Activated CD4-positive, alpha-beta T cell treated with anti-CD3 and anti-CD28 coated beads, Interleukin-2, Interleukin-4, amounts not matched to agents 100 ng/mL and 50 ng/mL, durations not matched to agents 16 hours and 8 hours (primary cell): Measurements from ENCODE around the gene PPARD.

Experiments used
- DNase-seq: peaks from one replicate; pipeline ENCODE4 v3.0.0-alpha.2; 2020; ENCODE audit warnings: low spot score

The PPARD gene

DNA sequence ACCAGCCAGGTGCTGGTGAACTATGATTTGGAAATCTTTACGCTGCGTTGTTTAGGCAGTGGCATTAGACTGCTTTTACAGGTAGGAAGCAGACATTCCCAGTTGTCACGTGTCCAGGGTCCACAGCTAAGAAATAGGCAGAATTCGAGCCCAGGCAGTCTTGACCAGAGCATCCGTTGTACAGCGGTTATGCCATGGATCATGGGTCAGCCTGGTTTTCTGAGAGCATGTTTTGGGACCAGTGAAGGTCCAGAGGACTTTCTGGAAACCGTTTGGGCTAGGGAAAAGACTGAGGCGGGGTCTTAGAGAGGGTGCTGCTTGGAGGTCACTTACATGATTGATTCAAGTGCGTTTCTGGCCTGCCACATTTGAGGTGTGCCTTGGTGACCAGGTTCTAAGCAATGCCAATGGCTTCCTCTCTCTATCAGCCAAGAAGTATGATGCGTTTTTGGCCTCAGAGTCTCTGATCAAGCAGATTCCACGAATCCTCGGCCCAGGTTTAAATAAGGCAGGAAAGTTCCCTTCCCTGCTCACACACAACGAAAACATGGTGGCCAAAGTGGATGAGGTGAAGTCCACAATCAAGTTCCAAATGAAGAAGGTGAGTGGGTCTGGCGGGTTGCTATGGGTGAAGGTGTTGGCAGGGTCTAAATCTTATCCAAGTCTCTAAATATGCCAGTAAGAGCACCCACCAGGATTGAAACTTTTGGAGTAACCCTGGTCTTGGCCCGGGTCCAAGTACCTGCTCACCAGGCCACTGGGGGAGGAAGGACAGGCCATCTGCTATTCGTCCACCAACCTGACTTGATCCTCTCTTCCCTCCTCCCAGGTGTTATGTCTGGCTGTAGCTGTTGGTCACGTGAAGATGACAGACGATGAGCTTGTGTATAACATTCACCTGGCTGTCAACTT, 127.6 kb downstream of the PPARD start:
- peak; percentile 44 for DNase-seq

DNA sequence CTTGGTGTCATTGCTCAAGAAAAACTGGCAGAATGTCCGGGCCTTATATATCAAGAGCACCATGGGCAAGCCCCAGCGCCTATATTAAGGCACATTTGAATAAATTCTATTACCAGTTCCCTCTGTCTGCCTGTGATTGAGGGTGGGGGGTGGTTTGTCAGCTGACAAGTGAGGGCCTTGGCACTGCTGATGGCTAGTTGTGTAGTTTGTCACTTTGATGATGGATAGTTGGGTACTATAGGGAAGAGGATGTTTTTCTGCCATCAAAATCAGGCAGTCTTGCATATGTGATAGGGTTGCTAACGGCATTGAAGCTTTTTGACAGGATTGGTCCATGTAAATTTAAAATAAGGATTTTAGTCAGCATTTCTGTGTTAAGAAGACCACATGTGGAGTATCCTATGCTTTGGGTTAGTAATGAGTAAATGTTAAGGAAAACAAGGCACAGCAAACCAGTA, 128.3 kb downstream of the PPARD start:
- no peak for DNase-seq

DNA sequence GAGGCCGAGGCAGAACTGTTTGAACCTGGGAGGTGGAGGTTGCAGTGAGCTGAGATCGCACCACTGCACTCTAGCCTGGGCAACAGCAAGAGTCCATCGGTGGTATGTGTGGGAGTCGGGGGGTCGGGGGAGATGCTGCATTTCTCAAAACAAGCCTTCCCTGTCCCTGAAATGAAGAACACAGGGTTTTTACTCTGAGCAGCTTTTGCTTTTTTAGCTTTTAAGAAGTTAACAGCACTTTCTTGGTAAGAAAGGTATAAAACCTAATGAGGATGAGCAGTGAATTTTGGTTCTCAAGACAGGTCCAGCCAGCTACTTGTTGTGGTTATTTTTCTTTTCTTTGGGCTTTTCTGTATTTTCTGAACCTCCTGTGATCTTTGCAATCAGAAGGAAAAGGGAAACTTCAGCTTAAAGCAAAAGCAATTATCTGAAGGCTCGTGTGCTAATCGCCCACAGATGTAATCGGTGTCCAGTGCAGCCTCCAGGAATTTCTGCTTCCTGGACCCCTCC, 129.5 kb downstream of the PPARD start:
- DNase-seq, result no peak

DNA sequence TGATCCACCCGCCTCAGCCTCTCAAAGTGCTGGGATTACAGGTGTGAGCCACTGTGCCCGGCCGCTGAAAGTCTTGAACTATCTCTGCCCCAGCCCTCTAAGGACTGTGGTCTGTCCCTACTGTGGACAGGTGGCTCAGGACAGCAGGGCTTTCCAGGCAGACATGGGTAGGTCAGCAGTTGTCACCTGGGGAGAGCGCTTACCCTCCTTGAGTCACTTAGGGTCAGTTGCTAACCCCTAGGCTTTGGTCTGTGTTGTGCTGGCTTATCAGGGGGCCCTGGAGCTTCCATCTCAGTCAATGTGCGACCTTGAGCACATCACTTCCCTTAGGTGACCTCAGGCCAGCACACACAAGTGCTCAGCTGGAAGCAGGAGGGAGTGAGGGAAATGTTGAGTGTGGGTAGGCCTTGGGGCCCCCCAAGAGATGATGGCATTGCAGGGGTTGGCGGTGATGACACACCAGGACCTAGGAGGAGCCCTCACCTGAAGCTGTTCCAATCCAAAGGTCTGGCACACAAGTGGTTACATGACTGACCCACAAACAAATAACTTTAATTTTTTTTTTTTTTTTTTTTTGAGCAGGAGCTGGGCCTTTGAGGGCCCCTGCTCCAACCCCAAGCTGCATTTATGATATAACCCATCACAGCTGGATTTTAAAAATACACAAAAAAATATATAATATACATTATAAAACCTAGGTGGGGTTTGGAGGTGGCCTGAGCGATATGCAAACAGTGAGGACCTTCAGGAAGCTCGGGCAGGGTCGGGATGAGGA, 130.9 kb downstream of the PPARD start:
- no peak for DNase-seq

DNA sequence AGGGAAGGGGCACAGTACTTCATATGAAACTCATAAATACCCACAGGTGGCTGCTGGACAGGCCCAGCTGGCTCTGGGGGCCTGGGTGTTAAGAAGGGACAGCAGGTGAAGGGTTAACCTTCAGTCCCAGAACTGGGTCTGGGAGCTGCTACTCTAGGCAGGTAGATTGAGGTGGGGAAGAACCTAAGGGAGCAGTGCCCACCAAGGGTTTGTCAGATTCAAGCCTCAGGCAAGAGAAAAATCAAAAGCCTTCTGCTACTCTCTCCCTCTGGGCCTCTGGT, 131.4 kb downstream of the PPARD start:
- no peak for DNase-seq

DNA sequence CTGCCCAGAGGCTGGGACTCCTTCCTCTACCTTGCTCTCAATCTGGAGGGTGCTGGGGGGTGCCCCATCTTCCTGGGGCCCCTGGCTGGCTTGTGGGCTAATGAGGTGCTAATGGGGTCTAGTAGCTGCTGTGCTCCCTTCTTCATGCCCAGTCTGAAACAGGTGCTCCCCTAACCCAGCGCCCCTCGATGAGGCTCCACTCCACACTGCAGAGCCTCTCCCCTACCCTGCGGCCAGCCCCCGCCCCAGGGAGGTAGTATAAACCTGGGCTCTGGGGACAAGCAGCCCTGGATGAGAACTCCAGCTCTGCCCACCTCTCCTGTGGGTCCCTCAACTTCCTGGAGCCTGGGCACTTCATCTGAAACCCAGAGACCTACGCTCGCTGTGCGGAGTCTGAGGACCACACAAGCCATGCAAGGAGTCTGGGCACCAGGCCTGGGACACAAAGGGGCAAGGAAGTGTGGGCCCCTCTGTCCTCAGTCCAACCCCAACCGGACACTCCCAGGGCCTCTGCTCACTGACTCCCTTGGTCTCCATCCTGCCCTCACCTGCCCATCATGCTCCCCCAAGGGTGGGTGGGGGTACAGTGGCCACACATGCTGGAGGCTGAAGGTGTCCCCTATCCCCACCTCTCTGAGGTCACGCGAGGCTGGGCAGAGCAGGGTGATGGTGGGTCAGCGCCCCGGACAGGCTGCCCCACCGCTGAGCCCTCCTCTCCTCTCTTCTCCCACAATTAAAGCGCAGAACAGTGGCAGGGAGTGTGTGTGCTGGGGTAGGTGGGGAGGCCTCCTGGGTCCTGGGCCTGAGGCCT, 132.0 kb downstream of the PPARD start:
- DNase-seq, result no peak

DNA sequence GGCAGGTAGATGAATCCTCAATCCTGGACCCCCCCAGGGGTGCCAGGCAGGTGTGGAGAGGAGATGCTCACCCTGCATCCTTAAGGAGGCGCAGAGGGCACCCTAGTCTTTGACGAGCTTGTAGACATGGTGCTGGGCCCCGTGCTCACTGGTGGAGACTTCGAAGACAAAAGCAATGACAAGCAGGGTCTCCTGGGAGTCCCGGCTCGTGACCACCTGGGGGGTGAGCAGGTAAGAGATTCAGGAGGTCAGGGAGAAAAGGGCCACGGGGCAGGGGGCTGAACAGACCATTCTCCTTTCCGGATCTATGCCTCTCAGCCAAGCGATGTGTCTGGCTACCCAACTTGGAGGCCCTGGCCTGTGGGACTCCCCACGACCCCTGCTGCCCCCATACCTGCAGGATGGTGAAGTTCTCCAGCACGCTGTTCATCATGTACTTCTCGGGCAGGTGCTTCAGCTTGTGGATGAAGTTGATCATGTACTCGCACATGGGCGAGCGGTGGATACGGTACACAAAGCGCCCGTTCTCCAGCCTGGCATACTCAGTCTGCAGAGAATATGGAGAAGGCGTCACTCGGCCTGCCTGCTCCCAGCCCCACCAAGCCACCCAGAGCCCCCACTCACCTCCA, 132.7 kb downstream of the PPARD start:
- DNase-seq, result no peak

DNA sequence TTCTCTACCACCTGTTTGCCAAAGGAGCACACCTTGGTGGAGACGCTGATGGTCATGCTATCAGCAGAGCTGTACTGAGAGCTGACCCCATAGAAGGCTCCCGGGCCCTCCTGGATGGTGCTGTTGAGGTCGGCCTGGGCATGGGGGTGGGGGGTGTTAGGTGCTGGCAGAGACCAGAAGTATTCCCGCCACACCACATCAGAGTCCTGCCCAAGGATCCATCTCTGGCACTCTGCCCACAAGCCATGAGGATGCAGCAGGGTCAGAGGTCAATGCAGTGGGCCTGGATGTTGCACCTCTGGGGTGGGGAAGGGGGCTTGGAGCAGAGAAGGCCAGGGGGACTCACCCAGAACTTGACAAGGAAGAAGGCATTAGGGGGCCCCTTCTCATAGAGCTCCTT, 133.2 kb downstream of the PPARD start:
- DNase-seq, result no peak

DNA sequence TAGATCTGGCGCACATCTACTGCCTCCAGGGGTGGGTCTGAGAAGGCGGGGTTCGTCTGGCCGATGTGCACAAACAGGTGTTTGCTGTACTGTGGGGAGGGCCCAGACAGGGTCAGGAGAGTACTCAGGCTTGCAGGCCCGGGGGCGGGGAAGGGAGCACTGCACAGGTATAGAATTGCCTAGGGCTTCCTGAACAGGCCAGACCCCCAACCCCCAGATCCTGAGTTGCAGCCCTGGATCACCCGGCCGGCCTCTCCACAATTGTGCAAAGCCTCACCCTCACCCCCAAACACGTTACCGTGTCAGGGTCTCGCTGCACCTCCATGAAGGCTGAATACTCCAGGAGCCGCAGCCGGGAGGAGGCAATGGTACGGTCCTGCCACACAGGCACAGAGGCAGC, 133.6 kb downstream of the PPARD start:
- no peak for DNase-seq

DNA sequence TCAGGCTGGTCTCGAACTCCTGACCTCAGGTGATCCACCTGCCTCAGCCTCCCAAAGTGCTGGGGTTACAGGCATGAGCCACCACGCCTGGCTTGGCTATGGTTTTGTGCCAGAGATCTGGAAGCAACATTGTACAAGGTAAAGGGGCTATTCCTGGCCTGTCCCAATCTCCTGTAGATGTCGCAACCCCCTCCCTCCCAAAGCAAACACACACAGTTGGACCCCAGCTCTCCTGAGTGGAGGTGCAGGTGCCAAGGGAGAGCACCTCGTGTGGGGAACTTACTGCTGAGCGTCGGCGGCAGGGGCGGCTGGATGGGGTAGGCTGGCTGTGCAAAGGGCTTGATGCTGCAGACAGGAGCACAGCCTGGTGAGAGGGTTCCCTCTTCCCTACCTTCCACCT, 134.7 kb downstream of the PPARD start:
- DNase-seq, result no peak
